ENCODE data around the gene CCDC33. TPM values are rescaled to one million over a fixed set of nuclear protein-coding genes. Genes with fewer than 3 reads are reported as not detected.

CCDC33 gene
- total and polyA plus RNA-seq, 2 donors (not counting 3 experiments of a cell fraction or from before 2014, with no cell fraction given) = not detected

GRCh38 chr15:74201710-74202420, 34.3 kb upstream of the CCDC33 start:
- H3K4me2 ChIP-seq (ENCODE audit: insufficient read depth, low read length) = no peak overlapping the region
- no peak overlapping the region for H3K4me3 ChIP-seq (replicated peaks in 1 of 3; ENCODE audit: insufficient read depth in 1 of 3, low read depth in 1 of 3, low read length in 3 of 3)
- POLR2A ChIA-PET = no interaction called here
- no peaks in the 10 kb centered on the region for H3K36me3 ChIP-seq (ENCODE audit: control insufficient read depth in 2 of 2, extremely low read depth in 1 of 2, insufficient read depth in 2 of 2, low read length in 2 of 2)
- intact Hi-C loops (cut with micrococcal nuclease) (no loop called here), dilution Hi-C loops (cut with MboI; ENCODE audit: extremely low pct_ligation_motif_present, low sequenced_read_pairs) (no loop called here)
- DNase-seq (ENCODE audit: low read depth, low spot score) (no peak), FAIRE-seq (no peak)
- peaks cover 3% of the 10 kb centered on the region for H3K4me1 ChIP-seq (ENCODE audit: control insufficient read depth, extremely low read depth, insufficient read depth, low read length)
- H3K27me3 ChIP-seq (ENCODE audit: control insufficient read depth in 2 of 2, insufficient read depth in 2 of 2, low read length in 2 of 2) = peaks cover 0 to 3% of the 10 kb centered on the region in 2 experiments
- TF ChIP-seq JUN (IDR thresholded peaks at IDR 0.05; ENCODE audit: borderline replicate concordance, insufficient read depth, insufficient read length, low read depth) = no peak
- TF ChIP-seq MYC (IDR thresholded peaks at IDR 0.05; ENCODE audit: low read depth, low read length) = no peak
- TF ChIP-seq MAX (IDR thresholded peaks at IDR 0.05; ENCODE audit: insufficient read depth, insufficient read length) = no peak
- TF ChIP-seq CTCF (IDR thresholded peaks at IDR 0.05; ENCODE audit: extremely low read depth in 1 of 2, insufficient read depth in 1 of 2, low read depth in 1 of 2, low read length in 2 of 2) = no peak
- TF ChIP-seq POLR2AphosphoS5 (IDR thresholded peaks at IDR 0.05; ENCODE audit: insufficient read depth, low read depth, low read length) = no peak
- TF ChIP-seq EZH2 (IDR thresholded peaks at IDR 0.05; ENCODE audit: borderline replicate concordance, low read depth, low read length, severe bottlenecking) = no peak
- TF ChIP-seq POLR2A (IDR thresholded peaks at IDR 0.05; ENCODE audit: low read depth, low read length) = no peak
- no peak for TF ChIP-seq GATA2 (IDR thresholded peaks at IDR 0.05; ENCODE audit: insufficient read depth, insufficient read length, low read depth, low read length)
- TF ChIP-seq FOS (IDR thresholded peaks at IDR 0.05; ENCODE audit: borderline replicate concordance, insufficient read depth, low read length) = no peak
- no peaks in the 10 kb centered on the region for H3K9me1 ChIP-seq (replicated peaks; ENCODE audit: control insufficient read depth, extremely low read depth, insufficient read depth, low read length)
- no peaks in the 10 kb centered on the region for H3K79me2 ChIP-seq (ENCODE audit: control insufficient read depth, insufficient read depth, low read length)
- H4K20me1 ChIP-seq (replicated peaks; ENCODE audit: control insufficient read depth, extremely low read depth, insufficient read depth, low read length) = no peaks in the 10 kb centered on the region
- no peaks in the 10 kb centered on the region for H3K9me3 ChIP-seq (replicated peaks; ENCODE audit: control insufficient read depth, insufficient read depth, low read length)
- CTCF ChIA-PET = no interaction called here
- H3K9ac ChIP-seq (replicated peaks; ENCODE audit: extremely low read depth, insufficient read depth, low read length) = no peak overlapping the region
- BruUV-seq (replicated peaks) = no TSS peak
- H3K27ac ChIP-seq (ENCODE audit: insufficient read depth, low read depth, low read length) = no peak overlapping the region
- H2AFZ ChIP-seq (ENCODE audit: low read depth, low read length) = no peak overlapping the region

Measured in endothelial cell of umbilical vein (primary cell).